ENCODE results near the gene IL27RA.
A peak's percentile ranks its signal among the peaks of the same experiment; 100 is the strongest.

IL27RA gene

GRCh38 chr19:14061081-14061749 is 29.7 kb downstream of the IL27RA start:
- no peak for DNase-seq

DNA sequence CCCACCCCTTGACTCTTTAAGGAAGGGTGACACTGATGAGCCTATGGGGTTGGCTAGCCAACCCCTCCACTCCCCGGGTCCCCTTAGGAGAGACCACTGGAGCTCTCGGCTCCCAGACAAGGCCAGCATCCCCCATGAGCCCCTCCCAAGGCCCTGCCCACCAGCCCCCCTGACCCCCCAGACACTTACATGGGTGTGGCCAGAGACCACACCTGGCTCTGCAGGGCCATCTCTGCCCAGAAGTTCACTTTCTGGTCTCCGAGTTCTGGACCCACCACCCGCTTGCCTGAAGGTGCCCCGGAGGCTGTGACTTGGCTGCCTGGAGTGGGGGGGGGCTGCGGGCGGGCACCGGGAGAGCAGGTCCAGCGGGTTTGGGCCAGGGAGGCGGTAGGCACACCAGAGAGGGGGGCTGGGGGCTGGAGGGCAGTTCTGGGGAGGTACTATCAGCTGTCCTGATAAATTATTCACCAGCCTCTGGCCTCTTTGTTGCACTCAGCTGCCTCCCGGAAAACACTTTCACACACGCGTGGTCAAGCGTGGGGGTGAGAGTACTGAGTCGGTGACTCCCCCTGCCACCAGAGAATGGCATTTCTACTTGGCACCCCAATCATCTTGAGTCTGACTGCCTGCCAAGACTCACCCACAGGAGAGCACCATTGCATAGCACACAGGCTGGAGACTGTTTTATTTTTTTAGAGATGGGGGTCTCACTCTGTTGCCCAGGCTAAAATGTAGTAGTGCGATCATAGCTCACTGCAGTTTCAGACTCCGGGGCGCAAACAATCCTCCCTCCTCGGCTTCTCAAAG is 30.4 kb downstream of the IL27RA start, which contains the start of gene PALM3:
Gene PALM3 (minus strand): TSS at position 326 of the 807 bp plus-strand sequence. CDS start 96 bp downstream, at position 230.
- no peak for DNase-seq

- DNase-seq = no peak
These were observed 30.9 kb downstream of the IL27RA start for GRCh38 chr19:14062558-14062855.

- DNase-seq = no peak
These were observed 31.5 kb downstream of the IL27RA start for GRCh38 chr19:14063105-14063504.

DNA sequence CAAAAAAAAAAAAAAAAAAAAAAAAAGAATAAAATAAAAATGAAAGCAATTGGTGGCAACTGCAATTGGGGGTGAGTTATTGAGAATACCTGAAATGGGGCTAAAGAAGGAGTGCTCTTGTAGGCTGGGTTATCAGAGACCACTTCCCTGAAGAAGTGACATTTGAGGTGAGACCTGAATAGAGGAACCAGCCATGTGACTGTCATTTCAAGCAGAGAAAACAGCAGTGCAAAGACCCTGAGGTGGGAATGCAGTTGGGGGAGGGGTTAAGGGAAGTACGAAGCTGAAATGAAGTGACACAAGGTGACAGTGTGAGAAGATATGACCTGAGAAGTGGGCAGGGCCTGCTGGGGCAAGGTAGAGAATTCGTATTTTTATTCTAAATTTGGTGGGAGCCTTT is 34.6 kb downstream of the IL27RA start:
- DNase-seq = no peak

DNA sequence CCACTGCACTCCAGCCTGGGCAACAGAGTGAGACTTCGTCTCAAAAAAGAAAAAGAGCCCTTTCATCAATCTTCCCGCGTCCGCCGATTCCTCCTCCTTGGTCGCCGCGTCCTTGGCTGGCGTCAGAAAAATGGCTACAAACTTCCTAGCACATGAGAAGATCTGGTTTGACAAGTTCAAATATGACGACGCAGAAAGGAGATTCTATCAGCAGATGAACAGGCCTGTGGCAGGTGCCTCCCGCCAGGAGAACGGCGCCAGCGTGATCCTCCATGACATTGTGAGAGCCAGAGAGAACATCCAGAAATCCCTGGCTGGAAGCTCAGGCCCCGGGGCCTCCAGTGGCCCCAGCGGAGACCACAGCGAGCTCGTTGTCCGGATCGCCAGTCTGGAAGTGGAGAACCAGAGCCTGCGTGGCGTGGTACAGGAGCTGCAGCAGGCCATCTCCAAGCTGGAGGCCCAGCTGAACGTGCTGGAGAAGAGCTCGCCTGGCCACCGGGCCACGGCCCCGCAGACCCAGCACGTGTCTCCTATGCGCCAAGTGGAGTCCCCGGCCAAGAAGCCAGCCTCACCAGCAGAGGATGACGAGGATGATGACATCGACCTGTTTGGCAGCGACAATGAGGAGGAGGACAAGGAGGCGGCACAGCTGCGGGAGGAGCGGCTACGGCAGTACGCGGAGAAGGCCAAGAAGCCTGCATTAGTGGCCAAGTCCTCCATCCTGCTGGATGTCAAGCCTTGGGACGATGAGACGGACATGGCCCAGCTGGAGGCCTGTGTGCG is 38.9 kb downstream of the IL27RA start:
- DNase-seq = no peak

GRCh38 chr19:14072535-14073260 is 41.1 kb downstream of the IL27RA start, which contains the start of gene MISP3:
Gene MISP3, plus strand, starts transcription at chr19:14072786. Its CDS starts 524 bp downstream, at chr19:14073310.
- DNase-seq = no peak

- peak; percentile 71 for DNase-seq
These were observed 41.8 kb downstream of the IL27RA start for GRCh38 chr19:14073261-14073924.

DNA sequence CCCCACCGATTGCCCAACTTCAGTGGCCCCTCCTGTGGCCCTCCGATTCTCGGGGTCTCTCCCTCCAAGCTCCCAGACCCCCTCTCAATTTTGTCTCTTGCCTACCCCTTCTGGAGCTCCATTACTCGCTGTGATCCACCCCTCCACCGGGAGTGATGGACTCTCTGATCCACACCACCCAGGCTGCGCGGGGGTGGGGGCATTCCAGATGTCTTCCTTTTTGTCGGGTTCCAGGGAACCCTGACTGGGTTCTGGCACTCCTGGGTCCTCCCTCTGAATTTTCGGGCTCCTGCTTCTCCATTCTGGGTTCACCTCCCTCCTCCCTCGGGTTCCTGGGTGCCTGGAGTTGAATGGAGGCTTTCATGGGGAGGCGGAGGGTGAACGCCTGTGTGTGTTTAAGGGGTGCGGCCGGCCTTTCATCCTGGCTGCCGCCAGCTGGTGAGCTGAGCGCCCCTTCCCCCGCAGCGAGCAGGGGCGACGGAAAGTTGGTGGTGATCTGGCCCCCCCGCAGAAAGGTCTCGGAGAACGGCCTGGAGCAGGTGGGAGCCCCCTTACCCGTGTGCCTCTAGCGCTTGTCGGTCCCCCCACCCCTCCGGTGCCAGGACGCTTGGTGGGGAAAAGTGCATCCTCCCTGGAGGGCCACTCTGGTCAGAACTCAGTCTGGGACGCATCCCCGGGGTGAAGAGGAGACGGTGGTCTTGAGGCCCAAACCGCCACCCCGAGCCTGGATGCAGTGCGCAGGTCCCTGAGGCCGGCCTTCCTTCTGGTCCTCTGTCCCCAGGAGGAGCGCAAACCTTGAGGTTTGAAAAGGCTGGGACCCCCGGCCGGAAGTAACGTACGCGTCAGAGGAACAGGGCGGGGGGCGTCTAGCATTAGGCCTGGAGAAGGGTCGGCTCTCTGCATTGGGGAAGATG is 42.6 kb downstream of the IL27RA start:
- DNase-seq = no peak

DNA sequence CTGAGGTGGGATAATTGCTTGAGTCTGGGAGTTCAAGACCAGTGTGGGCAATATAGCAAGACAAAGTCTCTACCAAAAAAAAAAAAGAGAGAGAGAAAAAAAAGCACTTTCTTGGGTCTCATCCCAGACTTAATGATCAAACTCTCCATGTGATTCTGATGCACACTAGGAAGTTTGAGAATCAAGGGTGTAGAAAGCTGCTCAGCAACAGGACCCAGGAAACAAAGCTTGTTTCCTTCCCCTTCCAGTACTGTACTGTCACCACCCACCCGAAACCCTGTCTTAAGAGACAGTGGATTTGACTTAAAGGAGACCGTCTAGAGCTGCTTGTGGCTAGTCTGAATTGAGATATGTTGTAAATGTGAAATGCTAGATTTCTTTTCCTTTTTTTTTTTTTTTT is 46.8 kb downstream of the IL27RA start:
- DNase-seq = no peak

GRCh38 chr19:14080887-14081796 is 49.6 kb downstream of the IL27RA start:
- peak; percentile 100 for DNase-seq

GRCh38 chr19:14081797-14082674 is 50.5 kb downstream of the IL27RA start:
- peak; percentile 58 for DNase-seq

- DNase-seq = no peak
These were observed 51.1 kb downstream of the IL27RA start for GRCh38 chr19:14082675-14082960.

GRCh38 chr19:14085309-14085995 is 53.9 kb downstream of the IL27RA start, which contains the start of gene C19orf67:
Gene C19orf67, minus strand, starts transcription at chr19:14085783. Its CDS starts 156 bp downstream, at chr19:14085627.
- no peak for DNase-seq

- no peak for DNase-seq
These were observed 54.5 kb downstream of the IL27RA start for GRCh38 chr19:14086098-14086497.

DNA sequence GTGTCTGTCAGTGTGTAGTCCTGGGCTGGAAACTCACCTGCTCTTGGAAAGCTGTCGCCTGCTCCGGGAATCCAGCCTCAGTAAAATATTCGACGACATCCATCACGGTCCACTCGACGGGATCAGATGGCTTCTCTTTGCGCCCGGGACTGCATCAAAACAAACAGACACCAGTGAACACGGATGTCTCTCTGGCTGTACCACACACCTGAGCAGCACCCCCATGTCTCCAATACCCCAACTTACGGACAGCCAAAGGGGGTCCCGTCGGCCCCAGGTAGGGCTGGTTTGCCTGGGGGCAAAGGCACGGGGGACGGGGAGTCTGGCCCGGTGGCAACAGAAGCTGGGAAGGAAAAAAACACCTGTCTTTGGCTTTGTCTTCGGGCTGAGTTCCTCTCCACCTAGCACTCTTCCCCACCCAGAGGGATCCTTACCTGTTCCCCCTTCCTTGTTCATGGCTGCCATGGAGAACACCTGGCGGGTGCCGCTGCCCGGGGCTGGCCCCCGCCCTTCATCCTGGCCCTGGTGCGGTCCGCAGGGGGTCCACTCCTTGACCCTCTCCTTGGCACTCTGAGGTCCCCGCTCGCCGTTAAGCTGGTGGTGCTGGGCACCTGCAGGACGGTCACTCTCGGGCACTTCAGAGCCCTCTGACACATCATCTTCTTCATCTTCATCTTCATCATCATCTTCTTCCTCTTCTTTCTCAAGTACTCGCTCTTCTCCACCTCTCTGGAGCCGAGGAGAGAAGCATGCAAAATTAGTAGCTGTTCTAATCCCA is 57.3 kb downstream of the IL27RA start:
- DNase-seq = no peak

GRCh38 chr19:14089412-14089661 is 57.8 kb downstream of the IL27RA start:
- DNase-seq = peak; percentile 21
